ENCODE data around the gene HOXC13.

DNA sequence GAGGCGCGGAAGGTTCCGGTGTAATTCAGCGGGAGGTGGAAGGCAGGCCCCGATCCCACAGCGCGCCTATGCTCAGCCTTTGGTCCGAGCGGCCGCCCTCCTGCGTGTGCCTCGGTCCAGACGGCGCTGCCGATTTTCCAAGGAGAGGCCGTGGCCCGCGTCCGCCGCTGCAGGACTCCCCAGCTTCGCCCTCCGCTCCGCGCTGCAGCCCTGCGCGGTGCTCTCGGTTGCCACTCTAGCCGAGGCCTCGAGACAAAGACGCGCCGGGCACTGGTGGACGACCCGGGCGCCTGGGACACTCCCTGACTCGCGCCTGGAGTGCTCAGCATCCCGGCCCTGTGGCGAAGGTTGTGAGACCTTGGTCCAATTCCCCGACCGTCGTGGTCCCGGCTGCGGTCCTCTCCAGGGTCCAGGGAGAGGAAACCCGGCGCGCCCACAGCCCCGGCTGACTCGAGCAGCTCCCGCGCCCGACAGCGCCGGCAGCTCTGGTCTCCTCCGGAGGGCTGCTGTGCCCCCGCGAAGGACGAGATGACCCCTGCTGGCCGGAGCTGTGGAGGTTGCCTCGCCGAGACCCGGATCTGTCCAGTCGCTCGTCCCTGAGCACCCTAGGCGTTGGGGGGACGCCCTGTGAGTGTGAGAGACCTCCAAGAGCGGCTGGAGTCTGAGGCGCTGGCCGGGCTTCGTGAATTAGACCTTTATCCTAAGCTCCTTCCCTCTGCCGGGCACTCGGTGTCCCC, 22.6 kb downstream of the HOXC13 start:
- no peak for TF ChIP-seq POLR2AphosphoS5 (IDR thresholded peaks at IDR 0.05; ENCODE audit: low read depth, low read length)
- TF ChIP-seq, protein P1, sequence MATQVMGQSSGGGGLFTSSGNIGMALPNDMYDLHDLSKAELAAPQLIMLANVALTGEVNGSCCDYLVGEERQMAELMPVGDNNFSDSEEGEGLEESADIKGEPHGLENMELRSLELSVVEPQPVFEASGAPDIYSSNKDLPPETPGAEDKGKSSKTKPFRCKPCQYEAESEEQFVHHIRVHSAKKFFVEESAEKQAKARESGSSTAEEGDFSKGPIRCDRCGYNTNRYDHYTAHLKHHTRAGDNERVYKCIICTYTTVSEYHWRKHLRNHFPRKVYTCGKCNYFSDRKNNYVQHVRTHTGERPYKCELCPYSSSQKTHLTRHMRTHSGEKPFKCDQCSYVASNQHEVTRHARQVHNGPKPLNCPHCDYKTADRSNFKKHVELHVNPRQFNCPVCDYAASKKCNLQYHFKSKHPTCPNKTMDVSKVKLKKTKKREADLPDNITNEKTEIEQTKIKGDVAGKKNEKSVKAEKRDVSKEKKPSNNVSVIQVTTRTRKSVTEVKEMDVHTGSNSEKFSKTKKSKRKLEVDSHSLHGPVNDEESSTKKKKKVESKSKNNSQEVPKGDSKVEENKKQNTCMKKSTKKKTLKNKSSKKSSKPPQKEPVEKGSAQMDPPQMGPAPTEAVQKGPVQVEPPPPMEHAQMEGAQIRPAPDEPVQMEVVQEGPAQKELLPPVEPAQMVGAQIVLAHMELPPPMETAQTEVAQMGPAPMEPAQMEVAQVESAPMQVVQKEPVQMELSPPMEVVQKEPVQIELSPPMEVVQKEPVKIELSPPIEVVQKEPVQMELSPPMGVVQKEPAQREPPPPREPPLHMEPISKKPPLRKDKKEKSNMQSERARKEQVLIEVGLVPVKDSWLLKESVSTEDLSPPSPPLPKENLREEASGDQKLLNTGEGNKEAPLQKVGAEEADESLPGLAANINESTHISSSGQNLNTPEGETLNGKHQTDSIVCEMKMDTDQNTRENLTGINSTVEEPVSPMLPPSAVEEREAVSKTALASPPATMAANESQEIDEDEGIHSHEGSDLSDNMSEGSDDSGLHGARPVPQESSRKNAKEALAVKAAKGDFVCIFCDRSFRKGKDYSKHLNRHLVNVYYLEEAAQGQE (IDR thresholded peaks at IDR 0.05; ENCODE audit: insufficient read depth in 1 of 2, low read depth in 2 of 2, low read length in 2 of 2): no peak
- no peak for TF ChIP-seq FOXP2 (optimal IDR thresholded peaks at IDR 0.05; ENCODE audit: borderline replicate concordance, extremely low read depth, extremely low read length, insufficient read depth)
- no peak for TF ChIP-seq SIN3A (IDR thresholded peaks at IDR 0.05; ENCODE audit: borderline replicate concordance, insufficient read depth, low read length)
- TF ChIP-seq TAF1 (IDR thresholded peaks at IDR 0.05; ENCODE audit: borderline replicate concordance, insufficient read depth, low read length): no peak

Data from PFSK-1 (cell line).